SH-SY5Y (cell line): ENCODE measurements around the gene TSC1.

Experiments used
- GATA2 ChIP-seq: IDR thresholded peaks from 2 replicates; pipeline ENCODE4 v1.6.1; 2011; ENCODE audit warnings: mild to moderate bottlenecking, low read depth, low read length
- GATA3 ChIP-seq: IDR thresholded peaks from 2 replicates; pipeline ENCODE4 v1.6.1; 2011; ENCODE audit warnings: low read depth, mild to moderate bottlenecking, low read length, moderate library complexity

TSC1 gene

DNA sequence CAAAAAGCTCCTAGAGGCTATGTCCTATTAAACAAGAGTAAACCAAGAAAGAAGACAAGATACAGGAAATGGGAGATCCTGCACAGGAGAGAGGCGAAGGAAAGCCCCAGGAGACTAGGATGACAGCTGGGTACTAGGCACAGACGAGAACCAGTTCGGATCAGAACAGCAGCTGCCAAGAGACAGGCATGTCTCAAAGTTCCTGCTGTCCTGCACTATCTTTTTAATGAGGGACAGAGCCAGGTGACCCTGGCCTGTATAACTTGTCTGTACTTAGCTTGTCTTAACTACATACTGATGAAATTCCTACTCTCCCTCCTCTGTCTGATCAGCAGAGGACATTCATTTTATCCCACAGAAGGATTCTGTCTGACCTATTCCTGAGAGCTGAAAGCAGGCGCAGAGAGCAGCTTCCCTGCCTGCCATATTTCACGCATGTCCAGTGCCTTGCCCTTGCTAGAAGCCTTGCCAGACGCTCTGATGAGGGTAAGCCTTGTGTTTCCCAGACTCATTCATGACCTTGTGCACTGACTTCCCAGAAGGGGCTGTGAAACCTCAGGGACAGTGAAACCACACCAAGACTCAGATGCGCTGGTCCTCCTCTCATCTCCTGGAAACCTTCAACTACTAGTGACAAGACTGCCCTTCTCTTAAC lies 24.7 kb downstream of the TSC1 start:
- TF ChIP-seq GATA2: no peak
- TF ChIP-seq GATA3: no peak

DNA sequence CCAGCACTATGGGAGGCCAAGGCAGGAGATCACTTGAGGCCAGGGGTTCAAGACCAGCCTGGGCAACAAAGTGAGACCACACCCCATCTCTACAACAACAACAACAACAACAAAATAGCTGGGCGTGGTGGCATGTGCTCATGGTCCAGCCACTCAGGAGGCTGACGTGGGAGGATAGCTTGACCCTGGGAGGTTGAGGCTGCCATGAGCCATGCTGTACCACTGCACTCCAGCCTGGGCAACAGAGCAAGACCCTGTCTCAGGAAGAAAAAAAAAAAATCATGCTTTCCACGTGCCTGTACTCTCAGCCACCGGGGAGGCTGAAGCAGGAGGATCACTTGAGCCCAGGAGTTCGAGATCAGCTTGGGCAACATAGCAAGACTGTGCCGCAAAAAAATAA lies 29.5 kb downstream of the TSC1 start:
- TF ChIP-seq GATA2 (no peak), GATA3 (no peak)

DNA sequence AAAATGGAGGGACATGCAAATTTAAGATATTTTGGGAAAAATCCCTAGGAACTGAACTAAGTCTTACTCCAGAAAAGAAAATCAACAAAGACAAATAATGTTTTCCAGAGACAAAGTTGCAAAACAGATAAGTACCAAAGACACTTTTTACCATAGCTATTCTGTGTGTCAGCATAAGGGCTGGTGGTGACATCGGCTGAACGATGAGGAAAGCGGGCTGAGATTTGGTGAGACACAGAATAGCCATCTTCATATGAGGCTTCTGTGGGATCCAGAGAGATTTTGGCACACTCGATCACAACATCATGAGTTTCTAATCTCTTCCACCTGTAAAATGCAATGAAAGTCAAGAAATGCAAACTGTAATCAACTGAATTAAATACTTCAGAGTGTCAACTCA lies 32.3 kb downstream of the TSC1 start:
- no peak for TF ChIP-seq GATA2
- no peak for TF ChIP-seq GATA3

DNA sequence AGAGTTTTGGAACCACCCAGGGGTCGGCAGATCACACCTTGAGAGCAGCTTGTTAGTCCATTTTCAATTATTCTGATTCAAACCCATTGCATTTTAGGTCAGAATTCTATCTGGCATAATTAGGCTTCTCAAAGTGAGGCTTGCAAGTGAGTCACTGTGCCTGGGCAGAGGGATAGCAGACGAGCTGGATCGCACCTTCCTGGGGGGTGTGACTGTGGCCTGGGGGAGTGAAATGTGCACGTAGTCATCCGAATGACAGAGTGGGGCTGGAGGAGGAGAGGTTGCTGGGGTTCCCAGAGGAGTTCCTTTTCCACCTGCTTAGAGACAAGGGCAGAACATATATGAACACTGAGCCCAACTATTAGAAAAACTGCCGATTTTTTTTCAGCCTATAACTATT lies 34.0 kb downstream of the TSC1 start:
- TF ChIP-seq GATA2: no peak
- TF ChIP-seq GATA3: no peak

GRCh38 chr9:132909311-132909710 lies 35.1 kb downstream of the TSC1 start:
- TF ChIP-seq GATA2 (no peak), GATA3 (no peak)

GRCh38 chr9:132908635-132909034 lies 35.8 kb downstream of the TSC1 start:
- TF ChIP-seq GATA2 (no peak), GATA3 (no peak)

- TF ChIP-seq GATA2: no peak
- no peak for TF ChIP-seq GATA3
These were observed 38.7 kb downstream of the TSC1 start for GRCh38 chr9:132905726-132906125.

- no peak for TF ChIP-seq GATA2
- no peak for TF ChIP-seq GATA3
These were observed 40.6 kb downstream of the TSC1 start for GRCh38 chr9:132903574-132904492.

- TF ChIP-seq GATA2 (no peak), GATA3 (no peak)
These were observed 42.3 kb downstream of the TSC1 start for GRCh38 chr9:132901858-132902831.

GRCh38 chr9:132898051-132898450 lies 46.4 kb downstream of the TSC1 start:
- no peak for TF ChIP-seq GATA2
- no peak for TF ChIP-seq GATA3

DNA sequence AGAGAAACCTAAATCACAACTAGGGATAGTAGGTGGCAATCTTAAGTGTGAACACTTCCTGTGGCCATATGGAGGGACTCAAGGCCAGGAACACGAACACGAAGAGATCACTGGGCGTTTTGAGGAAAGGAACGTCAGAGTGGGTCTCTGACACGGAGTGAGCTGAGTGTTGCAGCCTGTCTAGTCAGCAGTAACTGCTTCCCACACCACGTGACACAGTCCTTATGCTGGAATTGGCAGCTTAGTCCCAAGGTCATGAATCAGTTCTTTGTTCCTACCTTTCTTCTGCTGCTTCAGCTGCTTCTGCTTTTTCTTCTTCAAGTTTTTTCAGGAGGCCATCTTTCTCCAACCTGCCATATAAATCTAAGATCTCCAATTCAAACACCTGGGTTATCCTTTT lies 47.5 kb downstream of the TSC1 start:
- TF ChIP-seq GATA2 (no peak), GATA3 (no peak)

- TF ChIP-seq GATA3: no peak
- no peak for TF ChIP-seq GATA2
These were observed 48.2 kb downstream of the TSC1 start for GRCh38 chr9:132896264-132896663.

- no peak for TF ChIP-seq GATA2
- no peak for TF ChIP-seq GATA3
These were observed 49.3 kb downstream of the TSC1 start for GRCh38 chr9:132894862-132895835.
